ENCODE results near the gene LRRC27.

Gene LRRC27

DNA sequence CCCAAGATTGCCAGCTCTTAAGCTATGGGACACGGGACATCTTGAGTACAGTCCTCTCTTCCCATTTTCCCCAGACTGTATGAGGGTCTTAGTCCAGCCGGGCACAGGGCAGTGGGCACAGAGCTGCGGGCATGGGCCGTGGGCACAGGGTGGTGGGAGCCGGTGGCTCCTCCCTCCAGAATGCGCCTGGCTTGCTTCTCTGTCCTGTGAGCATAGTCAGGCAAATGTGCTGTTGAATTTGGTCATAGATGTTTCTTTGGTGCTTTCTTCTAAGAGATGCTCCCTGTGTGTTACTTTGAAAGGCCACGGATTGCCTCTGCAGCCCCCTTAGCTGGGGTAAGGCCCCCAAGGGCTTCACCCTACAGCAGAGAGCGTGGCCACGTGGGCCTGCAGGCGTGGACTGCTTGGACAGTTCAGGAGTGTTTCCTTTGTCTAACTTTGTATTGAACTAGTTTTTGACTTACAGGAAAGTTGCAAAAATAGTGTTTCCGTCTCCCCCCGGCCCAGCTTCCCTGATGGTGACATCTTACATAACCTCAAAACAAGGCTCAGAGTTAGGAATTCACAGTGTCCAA, 24.7 kb downstream of the LRRC27 start:
- Histone ChIP-seq H3K27ac (ENCODE audit: low read depth, low read length) (no peak overlapping the region), H3K36me3 (ENCODE audit: control insufficient read depth in 1 of 2, insufficient read depth in 2 of 2, low read length in 2 of 2) (peaks cover 0 to 3% of the 10 kb centered on the region in 2 donors), H3K4me3 (ENCODE audit: low read depth in 1 of 2, low read length in 2 of 2) (no peak overlapping the region), H3K4me1 (ENCODE audit: control insufficient read depth in 1 of 2, insufficient read depth in 2 of 2, low read length in 2 of 2) (no peaks in the 10 kb centered on the region), H3K27me3 (ENCODE audit: control insufficient read depth in 1 of 2, insufficient read depth in 2 of 2, low read length in 2 of 2) (no peaks in the 10 kb centered on the region), H3K9me3 (ENCODE audit: control insufficient read depth in 1 of 2, low read length in 2 of 2) (no peaks in the 10 kb centered on the region), H3K9ac (ENCODE audit: low read depth in 1 of 2, low read length in 2 of 2) (no peak overlapping the region)

- H3K27ac ChIP-seq (ENCODE audit: low read depth, low read length) = no peak overlapping the region
- H3K9me3 ChIP-seq (ENCODE audit: control insufficient read depth in 1 of 2, low read length in 2 of 2) = no peaks in the 10 kb centered on the region
- H3K36me3 ChIP-seq (ENCODE audit: control insufficient read depth in 1 of 2, insufficient read depth in 2 of 2, low read length in 2 of 2) = peaks cover 0 to 3% of the 10 kb centered on the region in 2 donors
- H3K9ac ChIP-seq (ENCODE audit: low read depth in 1 of 2, low read length in 2 of 2) = no peak overlapping the region
- H3K27me3 ChIP-seq (ENCODE audit: control insufficient read depth in 1 of 2, insufficient read depth in 2 of 2, low read length in 2 of 2) = no peaks in the 10 kb centered on the region
- H3K4me3 ChIP-seq (ENCODE audit: low read depth in 1 of 2, low read length in 2 of 2) = no peak overlapping the region
- H3K4me1 ChIP-seq (ENCODE audit: control insufficient read depth in 1 of 2, insufficient read depth in 2 of 2, low read length in 2 of 2) = no peaks in the 10 kb centered on the region
Observed at GRCh38 chr10:132357286-132358058, 25.5 kb downstream of the LRRC27 start.

DNA sequence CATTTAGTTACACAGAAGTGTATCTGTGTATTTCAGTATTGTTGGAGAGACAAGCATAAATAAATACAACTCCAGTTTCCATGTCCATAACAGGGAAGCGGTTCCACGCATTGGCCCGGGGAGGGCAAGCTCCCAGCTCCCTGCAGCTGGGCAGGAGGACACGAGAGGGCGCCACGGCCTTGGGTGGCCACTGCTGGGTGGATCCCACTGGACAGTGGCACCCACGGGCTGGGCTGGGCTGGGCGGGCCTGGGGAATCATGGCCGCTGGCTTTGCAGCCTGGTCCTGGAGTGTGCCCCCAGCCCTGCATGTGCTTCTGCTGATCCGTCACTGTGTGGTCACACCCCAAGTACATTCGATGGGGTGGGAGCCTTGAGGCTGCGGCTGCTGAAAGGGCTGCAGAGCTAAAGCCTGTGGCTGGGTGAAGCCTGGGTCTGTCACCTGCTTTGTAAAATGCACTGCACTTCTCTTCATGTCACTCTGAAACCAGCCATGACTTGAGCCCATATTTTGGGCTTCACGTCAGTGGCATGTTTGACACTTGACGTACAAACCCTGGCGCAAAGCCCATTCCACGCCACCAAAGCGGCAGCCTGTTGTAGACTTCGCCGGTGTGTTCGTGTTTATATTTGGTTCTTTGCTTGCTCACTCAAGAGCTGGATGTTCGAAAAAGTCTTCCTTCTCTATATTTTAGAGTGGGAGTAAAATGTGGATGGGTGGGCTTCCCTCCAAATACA, 27.5 kb downstream of the LRRC27 start:
- Histone ChIP-seq H3K9ac (ENCODE audit: low read depth in 1 of 2, low read length in 2 of 2) (no peak overlapping the region), H3K4me1 (ENCODE audit: control insufficient read depth in 1 of 2, insufficient read depth in 2 of 2, low read length in 2 of 2) (no peaks in the 10 kb centered on the region), H3K27me3 (ENCODE audit: control insufficient read depth in 1 of 2, insufficient read depth in 2 of 2, low read length in 2 of 2) (no peaks in the 10 kb centered on the region), H3K27ac (ENCODE audit: low read depth, low read length) (no peak overlapping the region), H3K4me3 (ENCODE audit: low read depth in 1 of 2, low read length in 2 of 2) (no peak overlapping the region), H3K9me3 (ENCODE audit: control insufficient read depth in 1 of 2, low read length in 2 of 2) (no peaks in the 10 kb centered on the region), H3K36me3 (ENCODE audit: control insufficient read depth in 1 of 2, insufficient read depth in 2 of 2, low read length in 2 of 2) (peaks cover 0 to 3% of the 10 kb centered on the region in 2 donors)

GRCh38 chr10:132360766-132361447, 28.9 kb downstream of the LRRC27 start:
- H3K27ac ChIP-seq (ENCODE audit: low read depth, low read length) = no peak overlapping the region
- H3K4me3 ChIP-seq (ENCODE audit: low read depth in 1 of 2, low read length in 2 of 2) = no peak overlapping the region
- H3K36me3 ChIP-seq (ENCODE audit: control insufficient read depth in 1 of 2, insufficient read depth in 2 of 2, low read length in 2 of 2) = peaks cover 0 to 4% of the 10 kb centered on the region in 2 donors
- no peak overlapping the region for H3K9ac ChIP-seq (ENCODE audit: low read depth in 1 of 2, low read length in 2 of 2)
- no peaks in the 10 kb centered on the region for H3K9me3 ChIP-seq (ENCODE audit: control insufficient read depth in 1 of 2, low read length in 2 of 2)
- no peaks in the 10 kb centered on the region for H3K27me3 ChIP-seq (ENCODE audit: control insufficient read depth in 1 of 2, insufficient read depth in 2 of 2, low read length in 2 of 2)
- no peaks in the 10 kb centered on the region for H3K4me1 ChIP-seq (ENCODE audit: control insufficient read depth in 1 of 2, insufficient read depth in 2 of 2, low read length in 2 of 2)

- no peak overlapping the region for H3K9ac ChIP-seq (ENCODE audit: low read depth in 1 of 2, low read length in 2 of 2)
- H3K36me3 ChIP-seq (ENCODE audit: control insufficient read depth in 1 of 2, insufficient read depth in 2 of 2, low read length in 2 of 2) = peaks cover 0 to 9% of the 10 kb centered on the region in 2 donors
- H3K27me3 ChIP-seq (ENCODE audit: control insufficient read depth in 1 of 2, insufficient read depth in 2 of 2, low read length in 2 of 2) = no peaks in the 10 kb centered on the region
- no peak overlapping the region for H3K4me3 ChIP-seq (ENCODE audit: low read depth in 1 of 2, low read length in 2 of 2)
- no peaks in the 10 kb centered on the region for H3K4me1 ChIP-seq (ENCODE audit: control insufficient read depth in 1 of 2, insufficient read depth in 2 of 2, low read length in 2 of 2)
- no peak overlapping the region for H3K27ac ChIP-seq (ENCODE audit: low read depth, low read length)
- no peaks in the 10 kb centered on the region for H3K9me3 ChIP-seq (ENCODE audit: control insufficient read depth in 1 of 2, low read length in 2 of 2)
Observed at GRCh38 chr10:132361581-132362101, 29.6 kb downstream of the LRRC27 start.

GRCh38 chr10:132362151-132362611, 30.2 kb downstream of the LRRC27 start:
- Histone ChIP-seq H3K4me3 (ENCODE audit: low read depth in 1 of 2, low read length in 2 of 2) (no peak overlapping the region), H3K27me3 (ENCODE audit: control insufficient read depth in 1 of 2, insufficient read depth in 2 of 2, low read length in 2 of 2) (no peaks in the 10 kb centered on the region), H3K4me1 (ENCODE audit: control insufficient read depth in 1 of 2, insufficient read depth in 2 of 2, low read length in 2 of 2) (no peaks in the 10 kb centered on the region), H3K9me3 (ENCODE audit: control insufficient read depth in 1 of 2, low read length in 2 of 2) (no peaks in the 10 kb centered on the region), H3K27ac (ENCODE audit: low read depth, low read length) (no peak overlapping the region), H3K9ac (ENCODE audit: low read depth in 1 of 2, low read length in 2 of 2) (no peak overlapping the region), H3K36me3 (ENCODE audit: control insufficient read depth in 1 of 2, insufficient read depth in 2 of 2, low read length in 2 of 2) (peaks cover 0 to 11% of the 10 kb centered on the region in 2 donors)

GRCh38 chr10:132363376-132363775, 31.4 kb downstream of the LRRC27 start:
- no peak overlapping the region for H3K9ac ChIP-seq (ENCODE audit: low read depth in 1 of 2, low read length in 2 of 2)
- no peaks in the 10 kb centered on the region for H3K9me3 ChIP-seq (ENCODE audit: control insufficient read depth in 1 of 2, low read length in 2 of 2)
- H3K36me3 ChIP-seq (ENCODE audit: control insufficient read depth in 1 of 2, insufficient read depth in 2 of 2, low read length in 2 of 2) = peaks cover 0 to 11% of the 10 kb centered on the region in 2 donors
- H3K27me3 ChIP-seq (ENCODE audit: control insufficient read depth in 1 of 2, insufficient read depth in 2 of 2, low read length in 2 of 2) = no peaks in the 10 kb centered on the region
- H3K4me1 ChIP-seq (ENCODE audit: control insufficient read depth in 1 of 2, insufficient read depth in 2 of 2, low read length in 2 of 2) = no peaks in the 10 kb centered on the region
- no peak overlapping the region for H3K4me3 ChIP-seq (ENCODE audit: low read depth in 1 of 2, low read length in 2 of 2)
- no peak overlapping the region for H3K27ac ChIP-seq (ENCODE audit: low read depth, low read length)

- no peak overlapping the region for H3K9ac ChIP-seq (ENCODE audit: low read depth in 1 of 2, low read length in 2 of 2)
- H3K4me3 ChIP-seq (ENCODE audit: low read depth in 1 of 2, low read length in 2 of 2) = no peak overlapping the region
- H3K9me3 ChIP-seq (ENCODE audit: control insufficient read depth in 1 of 2, low read length in 2 of 2) = no peaks in the 10 kb centered on the region
- H3K27me3 ChIP-seq (ENCODE audit: control insufficient read depth in 1 of 2, insufficient read depth in 2 of 2, low read length in 2 of 2) = no peaks in the 10 kb centered on the region
- no peak overlapping the region for H3K27ac ChIP-seq (ENCODE audit: low read depth, low read length)
- H3K4me1 ChIP-seq (ENCODE audit: control insufficient read depth in 1 of 2, insufficient read depth in 2 of 2, low read length in 2 of 2) = no peaks in the 10 kb centered on the region
- H3K36me3 ChIP-seq (ENCODE audit: control insufficient read depth in 1 of 2, insufficient read depth in 2 of 2, low read length in 2 of 2) = peaks cover 0 to 11% of the 10 kb centered on the region in 2 donors
Observed at GRCh38 chr10:132363921-132364593, 32.1 kb downstream of the LRRC27 start.

GRCh38 chr10:132364594-132364970, 32.6 kb downstream of the LRRC27 start:
- peaks cover 0 to 11% of the 10 kb centered on the region in 2 donors for H3K36me3 ChIP-seq (ENCODE audit: control insufficient read depth in 1 of 2, insufficient read depth in 2 of 2, low read length in 2 of 2)
- no peak overlapping the region for H3K9ac ChIP-seq (ENCODE audit: low read depth in 1 of 2, low read length in 2 of 2)
- H3K4me1 ChIP-seq (ENCODE audit: control insufficient read depth in 1 of 2, insufficient read depth in 2 of 2, low read length in 2 of 2) = no peaks in the 10 kb centered on the region
- H3K4me3 ChIP-seq (ENCODE audit: low read depth in 1 of 2, low read length in 2 of 2) = no peak overlapping the region
- H3K27me3 ChIP-seq (ENCODE audit: control insufficient read depth in 1 of 2, insufficient read depth in 2 of 2, low read length in 2 of 2) = no peaks in the 10 kb centered on the region
- no peak overlapping the region for H3K27ac ChIP-seq (ENCODE audit: low read depth, low read length)
- H3K9me3 ChIP-seq (ENCODE audit: control insufficient read depth in 1 of 2, low read length in 2 of 2) = no peaks in the 10 kb centered on the region

Data from duodenal mucosa (tissue), 2 donors.